Loucy (cell line): ENCODE measurements around the gene PDXDC1.
"Not testable (repeated sequence)": the region's sequence is repeated elsewhere in the genome, so short reads cannot be mapped to it uniquely, and the experiment has no call there.

Experiments
- H2AFZ ChIP-seq: fragments of 200-600 bp; sonication (generic); 2 replicates; pipeline ENCODE4 v1.6.0; 2016; ENCODE audit warnings: antibody characterized with exemption, mild to moderate bottlenecking, low read length, moderate library complexity
- H3F3A ChIP-seq: fragments of 200-600 bp; 2 replicates; pipeline ENCODE4 v1.6.0; 2016; ENCODE audit warnings: antibody characterized with exemption, low read depth, mild to moderate bottlenecking
- H3K27me3 ChIP-seq: fragments of 200-600 bp; sonication (generic); 2 replicates; pipeline ENCODE4 v1.6.1; 2014; ENCODE audit warnings: low read length, mild to moderate bottlenecking; ENCODE audit not compliant: insufficient read depth, poor library complexity, severe bottlenecking
- H3K36me3 ChIP-seq: fragments of 200-600 bp; sonication (generic); 2 replicates; pipeline ENCODE4 v1.6.1; 2016; ENCODE audit warnings: low read length; ENCODE audit not compliant: insufficient read depth
- H3K4me1 ChIP-seq: fragments of 200-600 bp; sonication (generic); 2 replicates; pipeline ENCODE4 v1.5.1; 2014; ENCODE audit warnings: low read length, mild to moderate bottlenecking; ENCODE audit not compliant: insufficient read depth, poor library complexity, severe bottlenecking
- H3K4me2 ChIP-seq: fragments of 200-600 bp; sonication (generic); 2 replicates; pipeline ENCODE4 v1.6.0; 2014; ENCODE audit warnings: antibody characterized with exemption, low read length, low read depth, mild to moderate bottlenecking; ENCODE audit not compliant: poor library complexity, severe bottlenecking
- H3K4me3 ChIP-seq: fragments of 200-600 bp; sonication (generic); 2 replicates; pipeline ENCODE4 v1.5.1; 2014; ENCODE audit warnings: low read length, mild to moderate bottlenecking, mixed read lengths; ENCODE audit not compliant: poor library complexity, severe bottlenecking
- H3K79me2 ChIP-seq: fragments of 200-600 bp; sonication (generic); 2 replicates; pipeline ENCODE4 v1.6.1; 2014; ENCODE audit warnings: low read length; ENCODE audit not compliant: insufficient read depth
- H3K9ac ChIP-seq: fragments of 200-600 bp; sonication (generic); 2 replicates; pipeline ENCODE4 v1.6.0; 2014; ENCODE audit warnings: mild to moderate bottlenecking, low read depth, low read length, moderate library complexity; ENCODE audit not compliant: poor library complexity, severe bottlenecking
- H3K9me2 ChIP-seq: fragments of 200-600 bp; sonication (generic); replicated peaks from 2 replicates; pipeline ENCODE4 v1.6.1; 2016; ENCODE audit warnings: low read depth, low read length, mixed read lengths
- H3K9me3 ChIP-seq: fragments of 200-600 bp; sonication (generic); 2 replicates; pipeline ENCODE4 v1.6.1; 2014; ENCODE audit warnings: mild to moderate bottlenecking, antibody characterized with exemption, low read length, low read depth; ENCODE audit not compliant: insufficient read depth
- H4K20me1 ChIP-seq: fragments of 200-600 bp; sonication (generic); 2 replicates; pipeline ENCODE4 v1.6.0; 2014; ENCODE audit warnings: antibody characterized with exemption, low read length, mild to moderate bottlenecking; ENCODE audit not compliant: insufficient read depth, poor library complexity, severe bottlenecking
- EZH2phosphoT487 ChIP-seq: fragments of 200-600 bp; IDR thresholded peaks from 2 replicates; pipeline ENCODE4 v1.6.1; 2018; ENCODE audit warnings: antibody characterized with exemption, mild to moderate bottlenecking, moderate library complexity, borderline replicate concordance
- TF ChIP-seq, protein P1 (sequence below): fragments of 200-600 bp; sonication (generic); conservative IDR thresholded peaks from 2 replicates; pipeline ENCODE4 v1.5.1; 2014; ENCODE audit warnings: mild to moderate bottlenecking, antibody characterized with exemption, low read length

Gene PDXDC1

DNA sequence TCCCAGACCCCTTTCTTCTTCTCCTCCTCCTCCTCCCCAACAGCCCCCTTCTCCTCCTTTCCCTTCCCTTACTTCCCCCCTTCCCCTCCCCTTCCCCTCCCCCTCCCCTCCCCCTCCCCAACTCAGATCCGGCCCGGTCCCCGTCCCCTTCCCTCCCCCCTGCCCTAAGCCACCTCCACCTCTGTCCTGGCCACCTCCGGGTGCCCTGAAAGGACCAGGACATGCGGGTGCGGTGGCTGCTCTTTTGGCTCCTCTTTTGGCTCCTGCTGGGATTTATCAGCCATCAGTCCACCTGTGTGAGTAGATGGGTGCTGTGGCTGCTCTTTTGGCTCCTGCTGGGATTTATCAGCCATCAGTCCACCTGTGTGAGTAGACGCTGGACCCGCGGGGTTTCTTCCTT is 36.8 kb upstream of the PDXDC1 start:
- H3K9me3 ChIP-seq, H3K9ac ChIP-seq, H3K9me2 ChIP-seq, H3K4me2 ChIP-seq, H3K79me2 ChIP-seq, H2AFZ ChIP-seq, H3K36me3 ChIP-seq, H3F3A ChIP-seq, H3K27me3 ChIP-seq, H3K4me3 ChIP-seq, H3K4me1 ChIP-seq, H4K20me1 ChIP-seq: not testable (repeated sequence)

DNA sequence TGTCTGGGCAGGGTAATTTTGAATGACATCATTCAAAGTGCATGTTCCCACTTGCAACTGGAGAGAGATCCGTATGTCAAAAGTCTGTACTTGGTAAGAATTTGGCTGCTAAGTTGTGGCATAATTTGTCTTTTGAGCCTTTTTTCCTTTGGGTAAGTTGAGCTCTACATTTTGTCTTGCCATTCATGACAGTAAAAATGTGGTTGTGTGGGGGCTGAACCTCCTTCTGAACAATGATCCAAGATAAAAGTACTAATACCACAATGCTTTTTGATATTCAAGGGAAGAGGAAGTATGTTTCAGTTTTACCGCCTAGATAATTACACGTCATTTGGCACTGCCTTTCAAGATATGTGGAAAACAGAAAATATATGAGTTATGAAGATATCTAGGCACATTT is 32.1 kb upstream of the PDXDC1 start:
- H3K9ac ChIP-seq, H3K9me2 ChIP-seq, H3K4me3 ChIP-seq, H3K27me3 ChIP-seq, H3K4me1 ChIP-seq, H3K36me3 ChIP-seq, H2AFZ ChIP-seq, H4K20me1 ChIP-seq, H3K79me2 ChIP-seq, H3K9me3 ChIP-seq, H3F3A ChIP-seq, H3K4me2 ChIP-seq: not testable (repeated sequence)

DNA sequence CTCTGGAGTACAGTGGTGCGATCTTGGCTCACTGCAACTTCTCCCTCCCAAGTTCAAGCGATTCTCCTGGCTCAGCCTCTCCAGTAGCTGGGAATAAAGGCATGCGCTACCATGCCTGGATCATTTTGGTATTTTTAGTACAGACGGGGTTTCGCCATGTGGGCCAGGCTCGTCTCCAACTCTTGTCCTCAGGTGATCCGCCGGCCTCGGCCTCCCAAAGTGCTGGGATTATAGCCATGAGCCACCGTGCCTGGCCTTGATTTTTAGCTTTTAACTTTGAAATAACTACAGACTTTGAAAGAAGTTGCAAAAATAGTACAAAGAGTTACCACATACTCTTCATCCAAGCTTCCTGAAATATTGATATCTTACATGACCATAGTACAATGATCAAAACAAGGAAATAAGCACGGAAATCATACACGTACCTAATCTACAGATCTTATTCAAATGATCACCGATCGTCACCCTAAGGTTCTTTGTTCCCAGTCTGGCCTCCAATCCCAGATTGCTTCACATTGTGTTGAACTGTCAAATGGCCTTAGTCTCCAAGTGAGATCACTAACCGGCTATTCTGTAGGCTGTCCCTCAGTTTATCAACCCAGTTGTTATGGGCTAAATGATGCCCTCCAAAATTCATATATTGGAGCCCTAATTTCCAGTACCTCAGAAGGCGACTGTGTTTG is 19.1 kb upstream of the PDXDC1 start:
- Histone ChIP-seq H3F3A (no peaks in the 10 kb centered on the region), H3K36me3 (no peaks in the 10 kb centered on the region), H3K27me3 (no peaks in the 10 kb centered on the region), H3K4me1 (no peaks in the 10 kb centered on the region), H3K9me2 (no peaks in the 10 kb centered on the region), H3K9ac (no peak overlapping the region), H4K20me1 (no peaks in the 10 kb centered on the region), H2AFZ (no peak overlapping the region), H3K79me2 (no peaks in the 10 kb centered on the region), H3K4me2 (no peak overlapping the region), H3K4me3 (no peak overlapping the region), H3K9me3 (no peaks in the 10 kb centered on the region)
- TF ChIP-seq, protein P1, sequence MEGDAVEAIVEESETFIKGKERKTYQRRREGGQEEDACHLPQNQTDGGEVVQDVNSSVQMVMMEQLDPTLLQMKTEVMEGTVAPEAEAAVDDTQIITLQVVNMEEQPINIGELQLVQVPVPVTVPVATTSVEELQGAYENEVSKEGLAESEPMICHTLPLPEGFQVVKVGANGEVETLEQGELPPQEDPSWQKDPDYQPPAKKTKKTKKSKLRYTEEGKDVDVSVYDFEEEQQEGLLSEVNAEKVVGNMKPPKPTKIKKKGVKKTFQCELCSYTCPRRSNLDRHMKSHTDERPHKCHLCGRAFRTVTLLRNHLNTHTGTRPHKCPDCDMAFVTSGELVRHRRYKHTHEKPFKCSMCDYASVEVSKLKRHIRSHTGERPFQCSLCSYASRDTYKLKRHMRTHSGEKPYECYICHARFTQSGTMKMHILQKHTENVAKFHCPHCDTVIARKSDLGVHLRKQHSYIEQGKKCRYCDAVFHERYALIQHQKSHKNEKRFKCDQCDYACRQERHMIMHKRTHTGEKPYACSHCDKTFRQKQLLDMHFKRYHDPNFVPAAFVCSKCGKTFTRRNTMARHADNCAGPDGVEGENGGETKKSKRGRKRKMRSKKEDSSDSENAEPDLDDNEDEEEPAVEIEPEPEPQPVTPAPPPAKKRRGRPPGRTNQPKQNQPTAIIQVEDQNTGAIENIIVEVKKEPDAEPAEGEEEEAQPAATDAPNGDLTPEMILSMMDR: no peak
- TF ChIP-seq EZH2phosphoT487: no peak

DNA sequence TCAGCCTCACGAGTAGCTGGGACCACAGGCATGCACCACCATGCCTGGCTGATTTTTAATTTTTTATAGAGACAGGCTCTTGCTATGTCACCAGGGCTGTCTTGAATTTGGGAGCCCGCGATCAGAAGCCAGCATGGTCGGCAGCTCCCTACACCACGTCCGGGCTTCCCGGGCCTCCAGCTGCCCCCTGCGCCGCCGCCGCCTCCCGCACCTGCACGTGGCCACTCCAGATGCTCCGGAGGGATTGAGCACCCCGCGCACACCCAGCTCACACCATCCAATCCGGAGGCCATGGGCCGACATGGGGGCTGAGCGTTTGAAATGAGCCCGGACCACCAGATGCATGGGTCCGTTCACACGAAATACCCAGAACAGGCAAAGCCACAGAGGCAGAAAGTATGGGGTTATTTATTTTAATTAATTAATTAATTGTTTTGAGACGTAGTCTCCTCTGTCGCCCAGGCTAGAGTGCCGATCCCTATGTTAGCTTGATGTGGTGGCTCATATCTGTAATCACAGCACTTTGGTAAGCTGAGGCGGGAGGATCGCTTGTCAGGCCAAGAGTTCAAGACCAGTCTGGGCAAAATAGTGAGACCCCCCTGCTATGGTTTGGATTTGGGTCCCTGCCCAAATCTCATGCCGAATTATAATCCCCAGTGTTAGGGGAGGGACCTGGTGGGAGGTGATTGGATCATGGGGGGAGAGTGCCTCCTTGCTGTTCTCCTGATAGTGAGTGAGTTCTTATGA is 17.1 kb upstream of the PDXDC1 start:
- no peak overlapping the region for H3K9ac ChIP-seq
- TF ChIP-seq, protein P1: no peak
- TF ChIP-seq EZH2phosphoT487: no peak
- H3K9me3 ChIP-seq: no peaks in the 10 kb centered on the region
- no peaks in the 10 kb centered on the region for H3K27me3 ChIP-seq
- H3K4me1 ChIP-seq: no peaks in the 10 kb centered on the region
- no peaks in the 10 kb centered on the region for H3F3A ChIP-seq
- no peak overlapping the region for H2AFZ ChIP-seq
- no peak overlapping the region for H3K4me3 ChIP-seq
- H4K20me1 ChIP-seq: no peaks in the 10 kb centered on the region
- no peaks in the 10 kb centered on the region for H3K79me2 ChIP-seq
- no peaks in the 10 kb centered on the region for H3K36me3 ChIP-seq
- H3K4me2 ChIP-seq: no peak overlapping the region
- no peaks in the 10 kb centered on the region for H3K9me2 ChIP-seq
